Common myeloid progenitor, CD34-positive (primary cell): ENCODE results near the gene STX19.
A peak's percentile ranks its signal among the peaks of the same experiment; 100 is the strongest.
"Not testable (repeated sequence)": the region's sequence is repeated elsewhere in the genome, so short reads cannot be mapped to it uniquely, and the experiment has no call there.

Source experiments
- CTCF ChIA-PET: fragments of 350-600 bp; sonication (Branson Sonifier 250); formaldehyde crosslinking; loops from one replicate; lab custom pipeline; 2021; ENCODE audit warnings: antibody characterized with exemption; lab: Charles Lee
- POLR2A ChIA-PET: fragments of 350-600 bp; sonication (Branson Sonifier 250); formaldehyde crosslinking; loops from one replicate; lab custom pipeline; 2021; ENCODE audit warnings: antibody characterized with exemption; lab: Charles Lee
- DNase-seq, 3 donors: peaks; one replicate each; pipeline versions ENCODE4 v3.0.0 to v3.0.0-alpha.2; 2013
- H3K27ac ChIP-seq, 2 experiments: 1 replicate in 1 of 2; 2 replicates in 1 of 2; pipeline ENCODE4 v1.7.0; 2013; ENCODE audit warnings: inconsistent platforms in 2 of 2, low read length in 2 of 2, mild to moderate bottlenecking in 2 of 2, low read depth in 1 of 2, moderate library complexity in 1 of 2; ENCODE audit not compliant: severe bottlenecking in 2 of 2, insufficient read depth in 1 of 2, poor library complexity in 1 of 2
- H3K27me3 ChIP-seq, 5 experiments: replicated peaks in 2 of 5; 1 replicate in 3 of 5; 2 replicates in 2 of 5; pipeline versions ENCODE4 v1.6.1 to v1.7.0; 2013; ENCODE audit warnings: low read length in 4 of 5, mild to moderate bottlenecking in 2 of 5, moderate library complexity in 2 of 5, inconsistent platforms in 1 of 5; ENCODE audit not compliant: insufficient read depth in 5 of 5, control insufficient read depth in 4 of 5
- H3K36me3 ChIP-seq, 4 experiments: 1 replicate in 2 of 4; 2 replicates in 2 of 4; pipeline versions ENCODE4 v1.6.1 to v1.7.0; 2013; ENCODE audit warnings: low read length in 3 of 4, control low read depth in 1 of 4, mild to moderate bottlenecking in 1 of 4; ENCODE audit not compliant: control insufficient read depth in 4 of 4, insufficient read depth in 4 of 4
- H3K4me1 ChIP-seq, 4 experiments: 1 replicate in 3 of 4; 2 replicates in 1 of 4; pipeline versions ENCODE4 v1.6.1 to v1.7.1; 2013; ENCODE audit warnings: low read length in 3 of 4, mild to moderate bottlenecking in 3 of 4, control low read depth in 1 of 4, inconsistent platforms in 1 of 4, moderate library complexity in 1 of 4; ENCODE audit not compliant: control insufficient read depth in 4 of 4, insufficient read depth in 4 of 4; ENCODE audit errors: control extremely low read depth in 1 of 4
- H3K4me3 ChIP-seq, 7 experiments: 1 replicate in 4 of 7; 2 replicates in 3 of 7; pipeline versions ENCODE4 v1.5.1 to v1.7.0; 2013; ENCODE audit warnings: mild to moderate bottlenecking in 7 of 7, low read length in 6 of 7, moderate library complexity in 6 of 7, inconsistent platforms in 2 of 7, low read depth in 2 of 7, control low read depth in 1 of 7; ENCODE audit not compliant: insufficient read depth in 4 of 7, control insufficient read depth in 1 of 7; ENCODE audit errors: extremely low read depth in 1 of 7
- H3K9me3 ChIP-seq, 5 experiments: 1 replicate in 4 of 5; 2 replicates in 1 of 5; pipeline versions ENCODE4 v1.6.1 to v1.7.1; 2013; ENCODE audit warnings: low read length in 4 of 5, mild to moderate bottlenecking in 2 of 5, inconsistent platforms in 1 of 5, low read depth in 1 of 5, moderate library complexity in 1 of 5; ENCODE audit not compliant: control insufficient read depth in 4 of 5, insufficient read depth in 2 of 5; ENCODE audit errors: control extremely low read depth in 1 of 5
- WGBS: methylation state at CpG from one replicate; pipeline ENCODE4 v1.1.5; 2013; ENCODE audit not compliant: insufficient coverage; 5-methylcytosine and 5-hydroxymethylcytosine counted together

STX19 gene

DNA sequence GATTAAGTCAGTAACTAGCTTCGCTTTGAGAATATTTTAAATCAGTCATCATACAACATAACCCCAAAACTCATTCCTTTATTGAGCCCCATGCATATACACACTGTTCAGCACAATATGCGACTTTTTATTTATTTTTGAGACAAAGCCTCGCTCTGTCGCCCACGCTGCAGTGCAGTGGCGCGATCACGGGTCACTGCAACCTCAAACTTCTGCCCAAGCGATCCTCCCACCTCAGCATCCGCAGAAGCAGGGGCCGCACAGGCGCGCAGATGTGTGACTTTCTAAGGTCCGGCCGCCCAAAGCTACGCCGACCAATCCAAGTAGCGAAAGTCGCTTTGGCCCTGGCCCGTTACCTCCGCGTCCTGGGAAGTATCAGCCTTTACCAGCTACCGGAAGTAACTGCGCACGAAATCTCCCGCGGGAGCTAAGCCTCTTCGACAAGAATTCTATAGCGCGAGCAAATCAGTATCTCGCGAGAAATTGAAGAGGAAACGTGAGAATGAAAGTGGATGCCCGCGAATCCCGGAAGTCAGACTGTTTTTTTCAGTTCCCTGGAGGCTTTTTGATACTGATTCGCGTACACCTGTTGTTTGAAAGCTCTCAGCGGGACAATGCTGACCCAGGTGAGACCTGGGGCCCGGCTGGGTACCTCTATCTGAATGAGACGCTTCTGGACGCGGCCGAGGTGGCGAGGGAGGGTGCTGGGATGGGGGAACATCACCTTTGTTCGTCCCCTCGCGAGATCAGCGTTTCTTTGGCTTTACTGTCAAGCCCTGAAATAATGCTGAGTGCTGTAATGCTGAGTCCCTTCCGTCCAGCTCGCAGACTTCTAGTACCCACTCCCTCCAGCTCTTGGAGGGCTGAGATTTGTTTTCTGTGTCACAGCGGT, 34.4 kb upstream of the STX19 start, which contains the start of the genes DHFR2 and NSUN3:
DHFR2 (minus strand) TSS at position 404 of the 892 bp plus-strand sequence. CDS start 1,405 bp downstream, outside the sequence.
NSUN3 (plus strand) TSS at position 549 of the 892 bp plus-strand sequence; CDS start at position 615, 66 bp downstream.
- DNase-seq, result peak; percentile 96 to 97 (median 96)
- POLR2A ChIA-PET, result interaction anchor here (1.4 kb wide), 1 partner anchor 41 kb away, joined by 3 read pairs; no protein-coding TSS in a partner anchor
- no peaks in the 10 kb centered on the region for H3K27me3 ChIP-seq
- peak within 1 kb of the TSS; percentile 99 to 100 for H3K27ac ChIP-seq
- under 1% methylated on average over 45 of the region's 52 CpGs for WGBS
- CTCF ChIA-PET, result interaction anchor here (1.0 to 1.8 kb wide), 8 partner anchors 21 to 89 kb away, joined by 3 to 6 read pairs (median 3); partner anchors contain the start of gene PROS1
- peak within 1 kb of the TSS; percentile 83 to 99 (median 97) for H3K4me3 ChIP-seq
- H3K36me3 ChIP-seq, result peaks cover 8 to 21% (median 12%) of the 10 kb centered on the region in 4 experiments
- peaks cover 2 to 9% (median 6%) of the 10 kb centered on the region in 5 experiments for H3K9me3 ChIP-seq
- H3K4me1 ChIP-seq, result peaks cover 10 to 30% (median 13%) of the 10 kb centered on the region in 4 experiments

DNA sequence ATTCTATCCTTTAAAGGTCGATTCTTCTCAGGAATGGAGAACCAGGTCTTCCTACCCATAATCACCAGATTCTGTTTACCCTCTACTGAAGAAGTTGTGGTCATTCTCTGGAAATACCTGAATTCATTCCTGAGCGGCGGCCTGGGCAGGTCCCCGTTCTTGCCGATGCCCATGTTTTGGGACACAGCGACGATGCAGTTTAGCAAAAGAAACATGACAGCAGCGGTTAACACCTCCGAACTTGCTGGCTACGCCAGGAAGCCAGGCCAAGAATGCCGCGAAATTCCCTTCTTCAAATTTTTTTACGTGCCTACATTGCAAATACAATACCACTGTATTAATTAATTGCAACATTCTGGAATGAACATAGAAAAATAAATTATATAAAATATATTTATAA, 32.9 kb upstream of the STX19 start:
- ChIA-PET POLR2A (no interaction called here), CTCF (no interaction called here)
- WGBS, result 100% methylated on average over 5 of the region's 13 CpGs

DNA sequence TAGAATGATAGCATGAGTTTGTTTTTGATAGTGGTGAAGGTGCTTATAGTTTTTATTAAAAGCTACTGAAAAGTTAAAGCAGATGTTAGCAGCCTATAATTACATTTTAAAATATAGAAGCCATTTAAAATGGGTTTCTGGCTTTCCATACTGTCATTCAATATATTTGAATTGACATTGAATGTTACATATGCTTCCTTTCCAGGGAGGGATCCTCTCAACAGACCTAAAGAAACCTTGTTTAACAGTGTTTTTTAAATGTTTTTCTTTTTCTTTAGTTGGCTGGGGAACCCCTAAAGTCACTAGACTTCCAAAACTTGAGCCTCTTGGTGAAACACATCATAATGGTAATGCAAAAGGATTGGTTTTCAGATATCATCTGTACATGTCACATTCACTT, 22.1 kb upstream of the STX19 start:
- Histone ChIP-seq H3K4me3 (no peak overlapping the region), H3K27ac (no peak overlapping the region), H3K4me1 (peaks cover 0 to 4% (median under 1%) of the 10 kb centered on the region in 4 experiments), H3K36me3 (no peaks in the 10 kb centered on the region), H3K27me3 (no peaks in the 10 kb centered on the region), H3K9me3 (no peaks in the 10 kb centered on the region)
- ChIA-PET CTCF (no interaction called here), POLR2A (no interaction called here)
- no peak for DNase-seq

More for the DNA sequence above, 32.9 kb upstream of the STX19 start:
- H3K4me1 ChIP-seq, result peaks cover 10 to 30% (median 13%) of the 10 kb centered on the region in 4 experiments
- no peak overlapping the region for H3K4me3 ChIP-seq
- H3K9me3 ChIP-seq, result no peaks in the 10 kb centered on the region
- DNase-seq, result no peak
- H3K36me3 ChIP-seq, result peaks cover 0 to 7% (median under 1%) of the 10 kb centered on the region in 4 experiments
- no peaks in the 10 kb centered on the region for H3K27me3 ChIP-seq
- no peak overlapping the region for H3K27ac ChIP-seq

DNA sequence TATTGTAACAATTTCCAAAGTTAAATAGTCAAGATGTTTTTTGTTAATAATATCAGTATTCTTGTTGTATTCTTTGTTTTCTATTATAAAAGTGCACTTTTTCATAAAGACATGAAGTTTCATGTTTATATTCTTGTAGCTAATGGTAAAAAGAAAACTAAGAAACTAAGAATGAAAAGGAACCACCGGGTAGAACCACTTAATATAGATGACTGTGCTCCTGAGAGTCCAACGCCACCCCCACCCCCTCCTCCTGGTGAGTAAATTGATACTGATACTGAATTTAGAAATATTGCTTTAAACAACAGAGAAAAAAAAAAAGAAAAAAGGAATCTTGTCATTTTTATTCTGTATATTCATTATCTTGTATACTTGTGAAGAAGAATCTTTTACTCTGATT, 20.9 kb upstream of the STX19 start:
- ChIA-PET CTCF (no interaction called here), POLR2A (no interaction called here)
- Histone ChIP-seq H3K9me3 (peaks cover 0 to 4% (median 0%) of the 10 kb centered on the region in 5 experiments), H3K27ac (no peak overlapping the region), H3K4me1 (peaks cover 0 to 4% (median under 1%) of the 10 kb centered on the region in 4 experiments), H3K4me3 (no peak overlapping the region), H3K27me3 (no peaks in the 10 kb centered on the region), H3K36me3 (peaks cover 0 to 3% (median 0%) of the 10 kb centered on the region in 4 experiments)
- WGBS, result no CpG with 5 or more reads among the region's 2 CpGs
- no peak for DNase-seq

DNA sequence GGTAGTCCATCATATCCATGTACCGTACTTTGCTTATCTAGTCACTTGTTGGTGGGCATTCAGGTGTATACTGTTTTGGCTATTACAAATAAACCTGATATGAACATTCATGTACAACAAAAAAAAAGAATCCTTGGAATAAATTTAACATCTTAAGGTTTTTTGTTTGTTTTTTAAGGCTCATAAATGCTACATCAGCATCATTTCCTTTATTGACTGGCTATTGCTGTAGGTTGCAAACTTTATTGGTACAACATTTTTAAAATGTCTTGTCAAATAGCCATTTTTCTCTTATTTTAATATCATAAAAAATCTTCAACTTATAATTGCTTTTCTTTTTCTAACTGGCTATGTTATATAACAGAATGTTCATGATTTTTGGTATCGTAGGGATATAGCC, 18.1 kb upstream of the STX19 start:
- Histone ChIP-seq H3K36me3 (peaks cover 0 to 4% (median 0%) of the 10 kb centered on the region in 4 experiments), H3K4me1 (peaks cover 0 to 4% (median under 1%) of the 10 kb centered on the region in 4 experiments), H3K27ac (no peak overlapping the region), H3K9me3 (peaks cover 0 to 4% (median 0%) of the 10 kb centered on the region in 5 experiments), H3K4me3 (no peak overlapping the region), H3K27me3 (no peaks in the 10 kb centered on the region)
- no peak for DNase-seq
- ChIA-PET POLR2A (no interaction called here), CTCF (no interaction called here)
- no CpG with 5 or more reads among the region's 2 CpGs for WGBS

DNA sequence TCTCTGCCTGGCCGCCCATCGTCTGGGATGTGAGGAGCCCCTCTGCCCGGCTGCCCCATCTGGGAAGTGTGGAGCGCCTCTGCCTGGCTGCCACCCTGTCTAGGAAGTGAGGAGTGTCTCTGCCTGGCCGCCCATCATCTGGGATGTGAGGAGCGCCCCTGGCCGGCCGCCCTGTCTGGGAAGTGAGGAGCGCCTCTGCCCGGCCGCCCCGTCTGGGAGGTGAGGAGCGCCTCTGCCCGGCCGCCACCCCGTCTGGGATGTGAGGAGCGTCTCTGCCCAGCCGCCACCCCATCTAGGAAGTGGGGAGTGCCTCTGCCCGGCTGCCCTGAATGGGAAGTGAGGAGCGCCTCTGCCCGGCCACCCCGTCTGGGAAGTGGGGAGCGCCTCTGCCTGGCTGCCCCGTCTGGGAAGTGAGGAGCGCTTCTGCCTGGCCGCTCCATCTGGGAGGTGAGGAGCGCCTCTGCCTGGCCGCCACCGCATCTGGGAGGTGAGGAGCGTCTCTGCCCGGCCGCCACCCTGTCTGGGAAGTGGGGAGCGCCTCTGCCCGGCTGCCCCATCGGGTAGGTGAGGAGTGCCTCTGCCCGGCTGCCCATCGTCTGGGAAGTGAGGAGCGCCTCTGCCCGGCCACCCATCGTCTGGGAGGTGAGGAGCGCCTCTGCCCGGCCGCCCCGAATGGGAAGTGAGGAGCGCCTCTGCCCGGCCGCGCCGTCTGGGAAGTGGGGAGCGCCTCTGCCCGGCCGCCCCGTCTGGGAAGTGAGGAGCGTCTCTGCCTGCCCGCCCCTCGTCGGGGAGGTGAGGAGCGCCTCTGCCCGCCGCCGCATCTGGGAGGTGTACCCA, 15.9 kb upstream of the STX19 start:
- H3K4me3 ChIP-seq, H3K36me3 ChIP-seq, H3K4me1 ChIP-seq, H3K27me3 ChIP-seq, H3K9me3 ChIP-seq, CTCF ChIA-PET, POLR2A ChIA-PET, H3K27ac ChIP-seq, DNase-seq: not testable (repeated sequence)
- WGBS, result 98% methylated on average over 61 of the region's 61 CpGs
